HG03520 (cell line): ENCODE results near the gene NRSN2.
A peak's percentile ranks its signal among the peaks of the same experiment; 100 is the strongest.
"Not testable (repeated sequence)": the region's sequence is repeated elsewhere in the genome, so short reads cannot be mapped to it uniquely, and the experiment has no call there.

ENCODE experiments used
- ATAC-seq: cut with Tn5 transposase; IDR thresholded peaks from one replicate; pipeline ENCODE4 v1.9.1; 2021; ENCODE audit warnings: mild to moderate bottlenecking, moderate library complexity; ENCODE audit not compliant: unreplicated experiment

Gene NRSN2

DNA sequence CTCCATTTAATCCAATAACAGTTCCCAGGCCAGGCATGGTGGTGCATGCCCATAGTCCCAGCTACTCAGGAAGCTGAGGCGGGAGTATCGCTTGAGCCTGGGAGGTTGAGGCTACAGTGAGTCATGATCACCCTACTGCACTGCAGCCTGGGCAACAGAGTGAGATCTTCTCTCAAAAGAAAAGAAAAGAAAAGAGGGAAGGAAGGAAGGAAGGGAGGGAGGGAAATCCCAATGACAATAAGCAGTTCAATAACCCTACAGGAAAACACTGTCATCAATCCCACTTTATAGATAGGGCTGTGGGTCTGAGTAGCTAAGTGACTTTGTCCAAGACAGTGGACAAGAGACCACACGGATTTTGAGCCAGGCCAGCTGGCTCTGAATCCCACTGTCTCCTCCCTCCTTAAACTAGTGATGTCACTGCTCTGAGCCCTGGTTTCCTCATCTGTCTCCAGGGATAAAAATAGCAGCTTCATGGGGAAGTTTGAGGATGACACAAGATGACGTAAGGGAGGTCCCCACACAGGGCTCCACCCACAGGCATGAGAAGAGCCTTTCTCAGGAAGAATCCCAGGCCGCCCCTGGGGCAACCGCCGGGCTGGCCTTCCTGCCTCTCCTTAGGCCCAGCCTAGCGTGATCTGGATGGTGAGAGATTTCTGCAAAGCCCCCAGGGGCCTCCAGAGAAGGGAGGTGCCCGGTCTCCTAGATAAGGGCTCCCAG lies 26.4 kb downstream of the NRSN2 start:
- ATAC-seq, result no peak

DNA sequence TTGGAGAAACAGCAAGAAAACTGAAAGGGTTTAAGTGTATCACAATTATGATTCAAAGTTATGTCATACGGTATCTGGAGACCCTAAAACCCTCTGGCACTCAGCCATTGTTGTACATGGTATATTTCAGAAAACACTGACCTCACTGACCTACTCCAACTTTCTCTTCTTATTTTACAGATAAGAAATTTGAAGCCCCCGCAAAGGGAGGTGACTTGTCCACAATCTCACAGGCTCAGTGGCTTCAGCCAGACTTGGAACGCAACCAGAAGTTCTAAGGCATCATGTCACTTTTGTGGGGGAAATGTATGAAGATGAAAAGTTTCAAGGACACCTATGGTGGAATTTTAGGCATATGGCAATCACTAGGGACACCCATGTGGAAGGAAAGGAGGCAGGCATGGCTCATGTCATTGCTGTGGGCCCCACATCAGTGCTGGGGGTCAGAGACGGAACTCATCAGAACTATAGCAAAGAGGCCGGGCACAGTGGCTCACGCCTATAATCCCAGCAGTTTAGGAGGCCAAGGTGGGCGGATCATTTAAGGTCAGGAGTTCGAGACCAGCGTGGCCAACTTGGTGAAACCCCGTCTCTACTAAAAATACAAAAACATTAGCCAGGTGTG lies 28.5 kb downstream of the NRSN2 start:
- no peak for ATAC-seq

DNA sequence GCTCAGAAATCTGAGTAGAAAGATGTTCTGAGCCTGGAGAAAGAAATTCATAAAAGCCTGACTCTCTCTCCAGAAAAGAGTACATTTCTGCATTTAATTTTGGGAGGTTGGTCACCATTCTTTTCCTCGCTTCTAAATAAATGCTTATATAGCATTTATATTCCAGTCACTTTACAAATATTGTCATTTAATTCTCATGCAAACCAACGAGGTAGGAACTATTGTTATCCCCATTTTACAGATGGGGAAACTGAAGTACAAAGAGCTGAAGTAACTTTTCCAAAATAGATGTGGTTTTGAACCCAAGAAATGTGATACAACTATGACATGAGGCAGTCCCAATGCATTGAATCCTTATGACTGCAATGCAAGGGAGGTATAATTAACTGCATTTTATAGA lies 29.2 kb downstream of the NRSN2 start:
- no peak for ATAC-seq

DNA sequence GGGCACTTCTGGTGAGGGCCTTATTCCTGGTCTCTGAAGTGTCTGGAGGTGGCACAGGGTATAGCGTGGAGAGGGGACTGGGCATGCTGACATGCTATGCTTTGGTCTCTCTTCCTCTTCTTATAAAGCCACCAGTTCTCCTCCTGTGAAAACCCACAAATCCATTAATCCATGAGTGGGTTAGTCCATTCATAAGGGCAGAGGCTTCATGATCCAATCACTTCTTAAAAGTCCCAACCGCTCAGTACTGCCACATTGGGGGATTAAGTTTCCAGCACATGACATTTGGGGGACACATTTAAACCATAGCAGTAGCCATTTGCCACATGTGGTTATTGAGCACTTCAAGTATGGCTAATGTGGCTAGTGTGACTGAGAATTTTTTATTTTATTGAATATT lies 29.8 kb downstream of the NRSN2 start:
- ATAC-seq, result no peak

DNA sequence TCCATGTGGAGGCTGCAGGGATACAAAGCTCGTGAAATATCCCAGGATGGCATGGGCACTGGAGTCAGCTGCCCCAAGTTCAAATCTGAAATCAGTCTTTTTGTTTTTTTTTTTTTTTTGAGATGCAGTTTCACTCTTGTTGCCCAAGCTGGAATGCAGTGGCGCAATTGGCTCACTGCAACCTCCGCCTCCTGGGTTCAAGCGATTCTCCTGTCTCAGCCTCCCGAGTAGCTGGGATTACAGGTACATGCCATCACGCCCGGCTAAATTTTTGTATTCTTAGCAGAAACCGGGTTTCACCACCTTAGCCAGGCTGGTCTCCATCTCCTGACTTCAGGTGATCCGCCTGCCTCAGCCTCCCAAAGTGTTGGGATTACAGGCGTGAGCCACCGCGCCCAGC lies 30.7 kb downstream of the NRSN2 start:
- ATAC-seq, result not testable (repeated sequence)

DNA sequence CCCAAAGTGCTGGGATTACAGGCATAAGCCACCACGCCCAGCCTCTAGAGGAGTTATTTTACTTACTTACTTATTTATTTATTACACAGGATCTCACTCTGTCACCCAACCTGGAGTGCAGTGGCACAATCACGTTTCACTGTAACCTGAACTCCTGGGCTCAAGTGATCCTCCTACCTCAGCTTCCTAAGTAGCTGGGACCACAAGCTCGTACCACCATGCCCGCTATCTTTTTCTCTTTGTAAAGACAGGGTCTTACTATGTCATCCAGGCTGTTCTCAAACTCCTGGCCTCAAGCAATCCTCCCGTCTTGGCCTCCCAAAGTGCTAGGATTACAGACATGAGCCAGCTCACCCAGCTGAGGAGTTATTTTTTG lies 32.0 kb downstream of the NRSN2 start:
- no peak for ATAC-seq

DNA sequence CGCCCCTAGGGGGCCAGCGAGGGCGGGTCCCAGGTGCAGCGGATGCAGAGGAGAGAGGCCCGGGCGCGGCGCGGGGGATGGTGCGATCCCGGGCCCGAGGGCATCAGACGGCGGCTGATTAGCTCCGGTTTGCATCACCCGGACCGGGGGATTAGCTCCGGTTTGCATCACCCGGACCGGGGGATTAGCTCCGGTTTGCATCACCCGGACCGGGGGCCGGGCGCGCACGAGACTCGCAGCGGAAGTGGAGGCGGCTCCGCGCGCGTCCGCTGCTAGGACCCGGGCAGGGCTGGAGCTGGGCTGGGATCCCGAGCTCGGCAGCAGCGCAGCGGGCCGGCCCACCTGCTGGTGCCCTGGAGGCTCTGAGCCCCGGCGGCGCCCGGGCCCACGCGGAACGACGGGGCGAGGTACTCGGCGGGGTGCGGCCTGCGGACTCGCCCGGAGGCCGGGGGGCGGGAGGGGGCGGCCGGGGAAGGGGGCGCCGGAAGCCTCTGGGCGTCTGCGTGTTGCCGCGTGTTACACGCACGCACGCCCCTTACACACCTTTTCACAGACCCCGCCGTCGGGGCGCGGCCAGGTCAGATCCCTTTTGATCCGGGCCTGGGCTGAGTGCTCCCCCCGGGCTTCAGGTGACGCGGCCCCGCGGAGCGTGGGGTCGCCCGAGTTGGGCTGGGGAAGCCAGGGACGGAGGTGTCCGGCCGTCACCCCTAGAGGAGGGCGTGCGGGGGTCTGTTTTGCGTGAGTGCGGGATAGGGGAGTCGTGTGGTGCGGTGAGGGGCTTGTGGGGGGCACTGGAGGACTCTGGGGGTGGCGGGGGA lies 34.1 kb downstream of the NRSN2 start:
- peak; percentile 50 for ATAC-seq

DNA sequence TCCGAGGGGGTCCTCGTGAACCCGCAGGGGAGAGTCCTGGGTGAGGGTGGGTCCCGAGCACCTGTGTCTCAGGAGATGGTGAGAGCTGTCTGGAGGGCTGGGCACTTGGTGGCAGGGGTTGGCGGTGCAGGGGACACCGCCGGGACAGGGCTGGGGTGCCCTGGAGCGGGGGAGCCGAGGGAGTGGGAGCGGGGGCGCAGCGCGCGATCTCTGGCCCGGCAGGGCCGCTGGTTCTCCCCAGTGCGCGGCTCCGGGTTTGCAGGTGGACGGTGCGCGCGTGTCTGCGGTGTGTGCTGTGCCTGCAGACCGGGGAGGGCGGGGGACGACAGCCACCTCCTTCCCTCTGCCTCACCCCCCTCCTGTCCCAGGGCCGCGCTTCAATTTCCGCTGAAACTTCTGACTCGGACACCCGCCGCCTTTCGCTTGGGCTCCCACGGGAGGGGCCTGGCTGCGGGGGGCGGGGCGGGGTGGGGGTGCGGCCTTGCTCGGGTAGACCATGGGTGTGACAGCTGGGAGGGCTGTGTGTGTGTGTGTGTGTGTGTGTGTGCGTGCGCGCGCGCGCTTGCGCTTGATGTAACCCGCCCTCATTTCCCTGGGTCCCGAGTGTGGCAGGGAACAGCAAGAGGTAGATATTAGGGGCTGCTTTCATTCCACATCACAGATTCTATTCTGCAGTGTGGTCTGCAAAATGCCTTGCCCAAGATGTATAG lies 34.8 kb downstream of the NRSN2 start:
- ATAC-seq, result peak; percentile 50

DNA sequence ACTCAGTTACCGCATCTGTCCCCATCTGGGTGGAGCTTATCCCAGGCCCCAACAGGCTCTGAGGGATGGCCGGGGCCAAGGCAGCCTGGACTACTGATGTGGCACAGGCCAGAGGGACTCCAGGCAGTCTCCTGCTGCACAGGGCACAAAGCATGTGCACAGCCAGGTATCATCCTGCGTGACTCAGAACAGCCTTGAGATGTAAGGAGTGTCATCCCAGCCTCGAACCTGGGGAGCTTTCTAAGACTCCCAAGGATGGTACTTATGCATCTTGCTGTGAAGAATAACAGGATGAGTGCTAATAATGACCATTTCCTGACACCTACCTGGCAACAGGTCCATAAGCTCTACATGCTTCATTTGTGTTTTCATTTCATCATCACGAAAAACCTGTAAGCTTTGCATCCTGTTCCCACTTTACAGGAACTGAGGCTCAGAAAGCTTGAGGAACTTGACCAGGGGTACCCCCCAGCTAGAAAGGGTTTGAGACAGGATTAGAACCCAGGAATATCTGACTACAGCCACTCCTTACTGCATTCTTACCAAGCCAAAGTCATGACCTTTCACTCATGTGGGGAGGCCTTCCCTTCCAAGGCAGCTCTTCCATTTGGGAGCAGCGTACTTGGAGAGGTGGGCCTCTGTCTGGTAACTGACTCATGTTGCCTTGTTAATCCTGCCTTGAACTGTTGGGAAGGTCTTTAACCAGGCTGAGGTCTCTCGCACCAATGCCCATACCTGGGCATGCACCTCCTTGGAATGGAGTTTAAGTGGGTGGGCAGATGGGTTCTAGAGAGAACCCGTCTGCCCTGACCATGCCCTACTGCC lies 35.6 kb downstream of the NRSN2 start:
- no peak for ATAC-seq

DNA sequence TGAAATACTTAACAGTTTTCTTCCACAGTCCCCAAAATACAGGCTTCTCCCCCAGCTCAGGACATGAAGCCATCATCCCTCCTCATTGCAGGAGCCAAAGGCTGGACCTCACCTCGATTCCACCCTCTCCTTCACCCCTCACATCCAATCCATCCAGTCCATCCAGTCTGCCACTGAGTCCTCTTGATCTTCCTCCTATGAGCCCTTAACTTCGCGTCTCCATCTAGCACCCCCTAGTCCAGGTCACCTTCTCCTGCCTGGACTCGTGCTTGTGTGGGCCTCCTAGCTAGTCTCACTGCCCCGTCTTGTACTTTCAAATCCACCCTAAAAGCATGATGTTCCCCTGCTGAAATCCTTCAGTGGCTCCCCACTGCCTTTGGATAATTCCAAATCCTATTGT lies 37.0 kb downstream of the NRSN2 start:
- no peak for ATAC-seq

DNA sequence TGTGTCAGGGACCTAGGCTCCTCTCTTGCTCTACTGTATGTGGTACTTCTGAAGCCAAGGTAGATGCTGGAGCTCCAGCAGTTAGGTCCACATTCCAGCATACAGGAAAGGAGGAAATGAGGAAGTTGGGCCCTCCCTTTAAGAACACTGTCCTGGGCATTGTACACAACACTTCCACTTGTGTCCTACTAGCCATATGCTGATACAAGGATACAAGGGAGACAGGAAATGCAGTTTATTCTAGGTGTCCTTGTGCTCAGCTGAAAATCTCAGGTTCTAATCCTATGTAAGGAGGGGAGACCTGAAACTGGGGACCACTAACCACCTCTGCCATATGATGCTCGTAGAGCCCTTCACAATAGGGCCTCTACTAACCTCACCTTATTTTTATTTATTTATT lies 37.8 kb downstream of the NRSN2 start:
- ATAC-seq, result no peak

DNA sequence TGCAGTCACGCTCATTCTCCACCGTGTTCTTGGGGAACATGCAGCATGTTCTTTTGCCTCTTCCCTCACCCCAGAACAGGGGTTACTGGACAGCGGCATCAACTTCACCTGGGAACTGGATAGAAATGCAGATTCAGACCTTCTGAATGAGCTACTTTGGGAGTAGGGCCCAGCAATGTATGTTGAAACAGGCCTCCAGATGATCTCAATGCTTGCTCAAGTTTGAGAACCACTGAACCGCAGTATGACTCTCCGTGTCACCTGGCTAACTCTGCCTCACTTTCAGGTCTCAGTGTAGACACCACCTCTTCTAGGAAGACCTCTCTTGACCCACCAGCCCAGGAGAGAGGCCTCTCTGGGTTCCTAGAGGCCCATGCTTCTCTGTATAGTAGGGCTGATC lies 38.5 kb downstream of the NRSN2 start:
- ATAC-seq, result no peak

DNA sequence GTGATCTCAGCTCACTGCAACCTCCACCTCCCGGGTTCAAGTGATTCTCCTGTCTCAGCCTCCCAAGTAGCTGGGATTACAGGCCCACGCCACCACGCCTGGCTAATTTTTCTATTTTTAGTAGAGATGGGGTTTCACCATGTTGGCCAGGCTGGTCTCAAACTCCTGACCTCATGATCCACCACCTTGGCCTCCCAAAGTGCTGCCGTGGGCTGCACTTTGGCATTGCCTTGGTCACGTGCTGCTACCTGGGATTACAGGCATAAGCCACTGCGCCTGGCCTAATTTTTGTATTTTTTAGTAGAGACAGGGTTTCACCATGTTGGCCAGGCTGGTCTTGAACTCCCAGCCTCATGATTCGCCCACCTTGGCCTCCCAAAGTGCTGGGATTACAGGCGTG lies 39.7 kb downstream of the NRSN2 start:
- not testable (repeated sequence) for ATAC-seq

DNA sequence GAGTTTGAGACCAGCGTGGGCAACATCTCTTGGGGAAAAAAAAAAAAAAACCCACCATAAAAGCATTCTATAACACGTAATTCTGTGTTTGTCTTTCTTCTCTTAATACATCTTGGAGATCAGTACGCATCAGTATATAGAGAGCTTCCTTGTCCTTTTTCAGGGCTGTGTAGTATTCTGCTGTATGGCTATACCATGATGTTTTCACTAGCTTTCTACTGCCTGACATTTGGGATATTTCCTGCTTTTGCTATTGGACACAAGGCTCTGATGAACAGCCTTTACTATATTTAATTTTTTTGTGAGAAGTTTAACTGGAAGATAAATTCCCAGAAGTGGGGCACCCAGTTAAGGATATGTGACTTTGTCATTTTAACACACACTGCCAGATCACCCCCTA lies 40.6 kb downstream of the NRSN2 start:
- no peak for ATAC-seq

DNA sequence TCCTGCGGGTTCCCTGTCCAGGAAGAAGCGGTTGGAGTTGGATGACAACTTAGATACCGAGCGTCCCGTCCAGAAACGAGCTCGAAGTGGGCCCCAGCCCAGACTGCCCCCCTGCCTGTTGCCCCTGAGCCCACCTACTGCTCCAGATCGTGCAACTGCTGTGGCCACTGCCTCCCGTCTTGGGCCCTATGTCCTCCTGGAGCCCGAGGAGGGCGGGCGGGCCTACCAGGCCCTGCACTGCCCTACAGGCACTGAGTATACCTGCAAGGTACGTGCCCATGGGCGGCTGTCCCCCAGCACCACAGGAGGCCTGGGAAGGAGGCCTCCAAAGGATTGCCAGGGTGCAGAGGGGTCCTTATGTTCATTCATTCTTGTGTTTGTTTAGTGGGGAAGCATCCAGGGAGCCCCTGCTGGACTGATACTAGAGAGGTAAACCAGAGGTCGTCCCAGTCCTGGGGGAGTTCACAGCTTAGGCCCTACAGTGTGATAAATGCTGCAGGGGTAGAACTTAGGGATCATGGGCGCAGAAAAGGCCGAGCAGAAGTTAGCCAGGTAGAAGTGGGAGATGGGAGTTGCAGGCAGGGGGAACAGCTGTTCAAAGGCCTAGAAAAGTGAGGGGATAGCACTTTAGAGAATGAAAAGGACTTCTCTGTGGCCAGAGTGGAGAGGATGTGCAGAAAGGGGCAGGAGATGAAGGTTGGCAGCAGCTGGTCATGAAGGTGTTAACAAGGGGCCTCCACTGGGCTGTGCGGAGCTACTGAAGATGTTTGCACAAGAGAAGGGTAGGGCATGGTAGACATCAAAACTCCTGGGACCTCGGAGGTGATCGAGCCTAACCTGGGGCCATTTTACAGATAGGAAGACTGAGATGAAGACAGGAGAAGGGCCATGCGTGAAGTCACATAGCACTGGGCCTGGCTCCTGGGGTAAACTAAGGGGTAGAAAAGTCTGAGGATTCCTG lies 41.4 kb downstream of the NRSN2 start:
- ATAC-seq, result no peak

DNA sequence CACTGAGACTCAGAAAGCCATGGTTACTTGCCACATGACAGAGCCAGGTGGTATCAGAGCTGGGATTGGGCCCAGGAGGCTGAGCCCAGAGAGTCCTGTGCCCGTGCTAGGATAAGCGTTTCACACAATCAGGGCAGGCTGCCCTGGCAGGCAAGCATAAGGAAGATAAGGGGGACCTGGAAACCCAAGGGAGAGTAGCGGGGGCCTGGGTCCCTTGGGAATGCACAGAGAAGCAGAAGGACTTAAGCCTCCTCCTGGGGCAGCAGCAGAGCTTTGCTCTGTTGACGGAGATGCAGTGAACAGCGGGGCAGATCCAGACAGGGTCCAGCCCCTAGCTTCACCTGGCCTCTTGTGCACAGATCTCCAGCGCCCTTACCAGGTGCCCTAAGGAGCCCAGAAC lies 42.3 kb downstream of the NRSN2 start:
- ATAC-seq, result no peak

DNA sequence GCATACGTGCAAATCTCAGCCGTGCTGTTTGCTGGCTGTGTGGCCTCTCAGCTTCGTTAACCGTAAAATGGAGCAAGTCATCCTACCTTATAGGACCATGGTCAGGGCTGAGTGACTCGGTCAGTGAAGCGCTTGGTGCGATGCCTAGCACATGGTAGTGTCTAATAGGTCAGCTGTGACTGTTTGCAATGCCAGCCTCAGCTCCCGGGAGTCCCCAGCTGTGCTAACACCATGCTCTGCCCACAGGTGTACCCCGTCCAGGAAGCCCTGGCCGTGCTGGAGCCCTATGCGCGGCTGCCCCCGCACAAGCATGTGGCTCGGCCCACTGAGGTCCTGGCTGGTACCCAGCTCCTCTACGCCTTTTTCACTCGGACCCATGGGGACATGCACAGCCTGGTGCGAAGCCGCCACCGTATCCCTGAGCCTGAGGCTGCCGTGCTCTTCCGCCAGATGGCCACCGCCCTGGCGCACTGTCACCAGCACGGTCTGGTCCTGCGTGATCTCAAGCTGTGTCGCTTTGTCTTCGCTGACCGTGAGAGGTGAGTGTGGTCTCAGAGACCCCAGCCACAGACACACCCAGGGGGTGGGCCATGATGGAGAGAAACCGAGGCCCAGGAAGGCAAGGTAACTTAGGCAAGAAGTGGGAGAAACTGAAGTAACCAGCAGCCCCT lies 44.3 kb downstream of the NRSN2 start:
- no peak for ATAC-seq

DNA sequence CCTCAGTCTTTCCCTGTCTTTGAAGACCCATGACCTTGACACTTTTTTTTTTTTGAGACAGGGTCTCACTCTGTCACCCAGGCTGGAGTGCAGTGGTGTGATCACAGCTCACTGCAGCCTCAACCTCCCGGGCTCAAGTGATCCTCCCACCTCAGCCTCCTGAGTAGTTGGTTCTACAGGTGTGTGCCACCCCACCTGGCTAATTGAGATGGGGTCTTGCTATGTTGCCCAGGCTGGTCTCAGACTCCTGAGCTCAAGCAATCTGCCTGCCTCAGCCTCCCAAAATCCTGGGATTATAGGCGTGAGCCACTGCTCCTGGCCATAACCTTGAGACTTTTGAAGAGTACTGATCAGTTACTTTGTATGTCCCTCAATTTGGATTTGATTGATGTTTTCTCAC lies 46.4 kb downstream of the NRSN2 start:
- ATAC-seq, result not testable (repeated sequence)

DNA sequence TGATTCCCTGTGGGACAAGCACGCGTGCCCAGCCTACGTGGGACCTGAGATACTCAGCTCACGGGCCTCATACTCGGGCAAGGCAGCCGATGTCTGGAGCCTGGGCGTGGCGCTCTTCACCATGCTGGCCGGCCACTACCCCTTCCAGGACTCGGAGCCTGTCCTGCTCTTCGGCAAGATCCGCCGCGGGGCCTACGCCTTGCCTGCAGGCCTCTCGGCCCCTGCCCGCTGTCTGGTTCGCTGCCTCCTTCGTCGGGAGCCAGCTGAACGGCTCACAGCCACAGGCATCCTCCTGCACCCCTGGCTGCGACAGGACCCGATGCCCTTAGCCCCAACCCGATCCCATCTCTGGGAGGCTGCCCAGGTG lies 49.3 kb downstream of the NRSN2 start:
- ATAC-seq, result no peak
